ENCODE measurements around the gene HIVEP3. TPM values are rescaled to one million over a fixed set of nuclear protein-coding genes. Genes with fewer than 3 reads are reported as not detected.
A peak's percentile ranks its signal among the peaks of the same experiment; 100 is the strongest.

Gene HIVEP3
- polyA plus RNA-seq, 3 donors: 3.3 to 4.0 (median 3.7) TPM

GRCh38 chr1:41500378-41500777, 418.3 kb downstream of the HIVEP3 start:
- no peak for DNase-seq

GRCh38 chr1:41499591-41499990, 419.1 kb downstream of the HIVEP3 start:
- DNase-seq: no peak

- DNase-seq: no peak
These were observed 419.9 kb downstream of the HIVEP3 start for GRCh38 chr1:41498804-41499203.

GRCh38 chr1:41498391-41498790, 420.3 kb downstream of the HIVEP3 start:
- DNase-seq: no peak

GRCh38 chr1:41497461-41498030, 421.2 kb downstream of the HIVEP3 start:
- DNase-seq: no peak

- no peak for DNase-seq
These were observed 421.7 kb downstream of the HIVEP3 start for GRCh38 chr1:41497056-41497440.

GRCh38 chr1:41496080-41497055, 422.4 kb downstream of the HIVEP3 start:
- peak; percentile 86 for DNase-seq

- DNase-seq: no peak
These were observed 423.3 kb downstream of the HIVEP3 start for GRCh38 chr1:41495210-41495948.

- no peak for DNase-seq
These were observed 424.1 kb downstream of the HIVEP3 start for GRCh38 chr1:41494351-41495209.

GRCh38 chr1:41493626-41494350, 424.9 kb downstream of the HIVEP3 start:
- no peak for DNase-seq

- DNase-seq: no peak
These were observed 425.6 kb downstream of the HIVEP3 start for GRCh38 chr1:41493117-41493536.

GRCh38 chr1:41492341-41492848, 426.3 kb downstream of the HIVEP3 start:
- DNase-seq: no peak

- no peak for DNase-seq
These were observed 427.8 kb downstream of the HIVEP3 start for GRCh38 chr1:41490911-41491310.

- DNase-seq: no peak
These were observed 429.2 kb downstream of the HIVEP3 start for GRCh38 chr1:41489561-41489960.

GRCh38 chr1:41488040-41488951, 430.4 kb downstream of the HIVEP3 start:
- DNase-seq: no peak

- DNase-seq: no peak
These were observed 431.3 kb downstream of the HIVEP3 start for GRCh38 chr1:41487126-41488039.

- DNase-seq: no peak
These were observed 432.2 kb downstream of the HIVEP3 start for GRCh38 chr1:41486371-41487125.

GRCh38 chr1:41486053-41486370, 432.7 kb downstream of the HIVEP3 start:
- DNase-seq: no peak

Measured in renal pelvis (tissue), 4 donors.